ENCODE data around the gene CD86. TPM values are rescaled to one million over a fixed set of nuclear protein-coding genes. Genes with fewer than 3 reads are reported as not detected.

Gene CD86
- polyA plus RNA-seq, 3 donors, result 75.7 to 321 (median 273) TPM

GRCh38 chr3:122081543-122082247 lies 26.5 kb downstream of the CD86 start:
- H3K4me1 Mint-ChIP-seq, result peaks cover 71% of the 10 kb centered on the region
- no peak for DNase-seq
- TF ChIP-seq, protein P1, sequence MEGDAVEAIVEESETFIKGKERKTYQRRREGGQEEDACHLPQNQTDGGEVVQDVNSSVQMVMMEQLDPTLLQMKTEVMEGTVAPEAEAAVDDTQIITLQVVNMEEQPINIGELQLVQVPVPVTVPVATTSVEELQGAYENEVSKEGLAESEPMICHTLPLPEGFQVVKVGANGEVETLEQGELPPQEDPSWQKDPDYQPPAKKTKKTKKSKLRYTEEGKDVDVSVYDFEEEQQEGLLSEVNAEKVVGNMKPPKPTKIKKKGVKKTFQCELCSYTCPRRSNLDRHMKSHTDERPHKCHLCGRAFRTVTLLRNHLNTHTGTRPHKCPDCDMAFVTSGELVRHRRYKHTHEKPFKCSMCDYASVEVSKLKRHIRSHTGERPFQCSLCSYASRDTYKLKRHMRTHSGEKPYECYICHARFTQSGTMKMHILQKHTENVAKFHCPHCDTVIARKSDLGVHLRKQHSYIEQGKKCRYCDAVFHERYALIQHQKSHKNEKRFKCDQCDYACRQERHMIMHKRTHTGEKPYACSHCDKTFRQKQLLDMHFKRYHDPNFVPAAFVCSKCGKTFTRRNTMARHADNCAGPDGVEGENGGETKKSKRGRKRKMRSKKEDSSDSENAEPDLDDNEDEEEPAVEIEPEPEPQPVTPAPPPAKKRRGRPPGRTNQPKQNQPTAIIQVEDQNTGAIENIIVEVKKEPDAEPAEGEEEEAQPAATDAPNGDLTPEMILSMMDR (IDR thresholded peaks at IDR 0.05), result no peak
- H2AFZ ChIP-seq (ENCODE audit: insufficient read depth, low read depth, low read length, poor library complexity, severe bottlenecking), result no peak overlapping the region
- peaks cover 58 to 60% of the 10 kb centered on the region in 2 donors for H3K36me3 Mint-ChIP-seq
- no peak overlapping the region for H3K4me3 Mint-ChIP-seq
- H3K36me3 ChIP-seq (replicated peaks in 1 of 2; ENCODE audit: control insufficient read depth in 1 of 2, insufficient read depth in 2 of 2, low read length in 2 of 2), result peaks cover 3 to 38% of the 10 kb centered on the region in 2 donors
- H3K4me1 ChIP-seq (ENCODE audit: control insufficient read depth in 1 of 2, insufficient read depth in 2 of 2, low read length in 2 of 2), result peaks cover 50 to 51% of the 10 kb centered on the region in 2 donors
- H4K20me1 ChIP-seq (ENCODE audit: insufficient read depth, low read length), result peaks cover 91% of the 10 kb centered on the region
- peaks cover 96% of the 10 kb centered on the region for H3K79me2 ChIP-seq (ENCODE audit: insufficient read depth, low read length)
- H3K27ac Mint-ChIP-seq, result peak overlapping the region in 2 of 7 donors; percentile 32 to 47
- H3K4me3 ChIP-seq (replicated peaks in 1 of 3; ENCODE audit: low read depth in 2 of 3, low read length in 3 of 3), result no peak overlapping the region
- peaks cover 0 to 4% (median 2%) of the 10 kb centered on the region in 3 donors for H3K27me3 Mint-ChIP-seq (ENCODE audit: low read depth in 3 of 3)
- intact Hi-C loops (cut with micrococcal nuclease), result no loop called here
- WGBS (ENCODE audit: insufficient coverage), result 80% methylated on average over 1 of the region's 7 CpGs
- no peaks in the 10 kb centered on the region for H3K9me3 Mint-ChIP-seq
- H3K27me3 ChIP-seq (ENCODE audit: control insufficient read depth in 2 of 2, insufficient read depth in 2 of 2, low read length in 2 of 2), result no peaks in the 10 kb centered on the region
- H3K27ac ChIP-seq (ENCODE audit: low read depth in 1 of 2, low read length in 2 of 2), result no peak overlapping the region
- no peaks in the 10 kb centered on the region for H3K9me3 ChIP-seq (replicated peaks in 1 of 2; ENCODE audit: control insufficient read depth in 1 of 2, insufficient read depth in 1 of 2, low read length in 2 of 2)
- no peak overlapping the region for H3K4me2 ChIP-seq (replicated peaks; ENCODE audit: extremely low read depth, low read length, poor library complexity, severe bottlenecking)
- no peak overlapping the region for H3K9ac ChIP-seq (ENCODE audit: insufficient read depth, low read length, poor library complexity, severe bottlenecking)

DNA sequence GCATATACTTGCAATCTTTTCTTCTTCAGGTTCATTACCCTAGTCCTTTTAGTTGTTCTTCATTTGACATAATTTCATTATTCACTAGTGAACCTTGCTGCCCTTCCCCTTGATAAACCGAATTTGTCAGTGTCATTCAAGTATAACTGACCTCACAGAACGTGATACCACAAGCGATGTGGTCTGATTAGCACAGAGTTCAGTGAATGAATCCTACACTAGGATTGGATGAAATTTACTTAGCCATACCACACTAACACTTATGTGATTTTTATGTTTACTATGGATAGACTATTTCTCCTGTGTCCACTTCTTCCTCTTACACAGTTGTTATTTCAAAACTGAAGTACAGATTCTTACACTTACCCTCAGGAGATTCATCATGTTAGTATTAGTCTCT lies 27.2 kb downstream of the CD86 start:
- Mint-ChIP-seq H3K4me1 (peaks cover 71% of the 10 kb centered on the region), H3K36me3 (peaks cover 57 to 63% of the 10 kb centered on the region in 2 donors), H3K4me3 (no peak overlapping the region), H3K27me3 (ENCODE audit: low read depth in 3 of 3) (peaks cover 0 to 4% (median 0%) of the 10 kb centered on the region in 3 donors), H3K27ac (peak overlapping the region in 3 of 7 donors; percentile 0 to 47 (median 32)), H3K9me3 (no peaks in the 10 kb centered on the region)
- Histone ChIP-seq H3K27me3 (ENCODE audit: control insufficient read depth in 2 of 2, insufficient read depth in 2 of 2, low read length in 2 of 2) (no peaks in the 10 kb centered on the region), H3K9me3 (replicated peaks in 1 of 2; ENCODE audit: control insufficient read depth in 1 of 2, insufficient read depth in 1 of 2, low read length in 2 of 2) (no peaks in the 10 kb centered on the region), H3K4me1 (ENCODE audit: control insufficient read depth in 1 of 2, insufficient read depth in 2 of 2, low read length in 2 of 2) (peaks cover 50 to 51% of the 10 kb centered on the region in 2 donors), H4K20me1 (ENCODE audit: insufficient read depth, low read length) (peaks cover 92% of the 10 kb centered on the region), H2AFZ (ENCODE audit: insufficient read depth, low read depth, low read length, poor library complexity, severe bottlenecking) (no peak overlapping the region), H3K79me2 (ENCODE audit: insufficient read depth, low read length) (peaks cover 96% of the 10 kb centered on the region), H3K4me3 (replicated peaks in 1 of 3; ENCODE audit: low read depth in 2 of 3, low read length in 3 of 3) (no peak overlapping the region), H3K4me2 (replicated peaks; ENCODE audit: extremely low read depth, low read length, poor library complexity, severe bottlenecking) (no peak overlapping the region), H3K9ac (ENCODE audit: insufficient read depth, low read length, poor library complexity, severe bottlenecking) (no peak overlapping the region), H3K27ac (ENCODE audit: low read depth in 1 of 2, low read length in 2 of 2) (peak overlapping the region in 1 of 2 donors; percentile 46), H3K36me3 (replicated peaks in 1 of 2; ENCODE audit: control insufficient read depth in 1 of 2, insufficient read depth in 2 of 2, low read length in 2 of 2) (peaks cover 3 to 43% of the 10 kb centered on the region in 2 donors)
- DNase-seq, result no peak
- intact Hi-C loops (cut with micrococcal nuclease), result no loop called here
- TF ChIP-seq, protein P1 (IDR thresholded peaks at IDR 0.05), result no peak
- no CpG with 5 or more reads among the region's 3 CpGs for WGBS (ENCODE audit: insufficient coverage)

All from CD14-positive monocyte (primary cell).